Astrocyte (in vitro differentiated cells and primary cell): Measurements from ENCODE around the gene MAP7.

ENCODE experiments used
- CTCF ChIP-seq: IDR thresholded peaks from 2 replicates; pipeline ENCODE4 v1.5.1; 2011; ENCODE audit warnings: low read depth, mild to moderate bottlenecking, inconsistent platforms, low read length, moderate library complexity; ENCODE audit not compliant: insufficient read depth
- EZH2 ChIP-seq: IDR thresholded peaks from 2 replicates; pipeline ENCODE4 v1.6.1; 2012; ENCODE audit warnings: mild to moderate bottlenecking, low read length, inconsistent platforms; ENCODE audit not compliant: insufficient read depth

DNA sequence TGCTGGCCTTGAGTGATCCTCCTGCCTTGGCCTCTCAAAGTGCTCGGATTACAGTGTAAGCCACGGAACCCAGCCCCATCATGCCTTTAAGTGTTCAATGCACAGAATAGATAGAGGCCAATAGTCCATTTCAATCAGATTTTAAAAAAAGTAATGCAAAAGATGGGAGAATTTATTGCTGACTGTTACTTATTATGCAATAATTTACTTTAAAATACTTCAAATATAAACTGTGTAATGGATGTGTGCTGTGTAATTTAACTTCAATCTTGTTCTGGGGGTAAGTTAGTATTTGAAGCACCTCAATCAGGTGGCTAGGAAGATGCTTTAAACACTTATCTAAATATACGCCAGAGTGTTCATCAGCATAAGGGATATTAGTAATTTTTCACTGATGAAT is 208.9 kb downstream of the MAP7 start:
- TF ChIP-seq CTCF (no peak), EZH2 (no peak)
